GM12801 (cell line): ENCODE data around the gene GGT5.

Experiments used
- TF ChIP-seq, protein P1 (sequence below): IDR thresholded peaks from one replicate; pipeline ENCODE4 v1.5.1; 2011; ENCODE audit warnings: control low read depth; ENCODE audit not compliant: insufficient read length; ENCODE audit errors: extremely low read depth

Gene GGT5

DNA sequence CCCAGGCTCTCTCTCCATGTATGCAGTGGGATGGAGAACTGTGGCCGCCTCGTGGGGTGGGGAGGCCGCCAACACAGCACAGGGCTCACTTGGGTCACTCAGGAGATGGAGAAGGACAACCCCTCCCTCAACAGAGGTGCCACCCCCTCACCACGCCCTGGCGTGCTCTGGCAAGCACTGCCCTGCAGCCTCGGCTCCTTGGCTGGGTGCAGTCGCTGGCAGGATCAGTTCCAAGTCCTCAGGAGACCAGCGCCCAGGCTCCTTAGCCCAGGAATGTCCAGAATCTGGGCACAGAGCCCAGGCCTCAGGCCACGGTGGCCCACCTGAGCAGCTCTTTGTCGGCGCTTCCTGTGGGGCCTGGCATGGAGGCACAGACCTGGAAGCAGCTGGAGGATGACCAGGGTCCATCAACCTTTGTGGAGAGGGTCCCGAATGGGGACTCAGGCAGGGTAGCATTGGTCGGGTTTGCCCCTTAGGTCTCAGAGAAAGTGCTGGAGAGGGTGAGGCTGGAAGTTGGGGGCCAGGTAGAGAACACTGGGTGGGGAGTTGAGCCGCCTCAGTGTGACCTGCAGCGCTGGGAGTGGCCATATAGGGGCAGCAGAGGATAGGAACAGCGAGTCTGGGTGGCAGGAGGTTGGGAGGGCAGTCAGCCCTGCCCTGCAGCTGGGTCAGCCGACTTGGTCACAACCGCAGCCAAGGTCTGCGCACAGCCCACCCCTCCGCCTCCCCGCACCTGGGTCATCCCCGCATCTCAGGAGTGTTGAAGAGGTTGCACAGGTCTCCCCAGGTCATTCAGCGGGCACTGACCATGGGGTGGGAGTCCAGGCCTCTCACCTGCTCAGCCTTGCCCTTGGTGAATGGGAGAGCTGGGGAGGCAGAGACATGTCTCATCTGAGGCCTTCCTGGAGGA is 55.4 kb downstream of the GGT5 start:
- TF ChIP-seq, protein P1, sequence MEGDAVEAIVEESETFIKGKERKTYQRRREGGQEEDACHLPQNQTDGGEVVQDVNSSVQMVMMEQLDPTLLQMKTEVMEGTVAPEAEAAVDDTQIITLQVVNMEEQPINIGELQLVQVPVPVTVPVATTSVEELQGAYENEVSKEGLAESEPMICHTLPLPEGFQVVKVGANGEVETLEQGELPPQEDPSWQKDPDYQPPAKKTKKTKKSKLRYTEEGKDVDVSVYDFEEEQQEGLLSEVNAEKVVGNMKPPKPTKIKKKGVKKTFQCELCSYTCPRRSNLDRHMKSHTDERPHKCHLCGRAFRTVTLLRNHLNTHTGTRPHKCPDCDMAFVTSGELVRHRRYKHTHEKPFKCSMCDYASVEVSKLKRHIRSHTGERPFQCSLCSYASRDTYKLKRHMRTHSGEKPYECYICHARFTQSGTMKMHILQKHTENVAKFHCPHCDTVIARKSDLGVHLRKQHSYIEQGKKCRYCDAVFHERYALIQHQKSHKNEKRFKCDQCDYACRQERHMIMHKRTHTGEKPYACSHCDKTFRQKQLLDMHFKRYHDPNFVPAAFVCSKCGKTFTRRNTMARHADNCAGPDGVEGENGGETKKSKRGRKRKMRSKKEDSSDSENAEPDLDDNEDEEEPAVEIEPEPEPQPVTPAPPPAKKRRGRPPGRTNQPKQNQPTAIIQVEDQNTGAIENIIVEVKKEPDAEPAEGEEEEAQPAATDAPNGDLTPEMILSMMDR: no peak

DNA sequence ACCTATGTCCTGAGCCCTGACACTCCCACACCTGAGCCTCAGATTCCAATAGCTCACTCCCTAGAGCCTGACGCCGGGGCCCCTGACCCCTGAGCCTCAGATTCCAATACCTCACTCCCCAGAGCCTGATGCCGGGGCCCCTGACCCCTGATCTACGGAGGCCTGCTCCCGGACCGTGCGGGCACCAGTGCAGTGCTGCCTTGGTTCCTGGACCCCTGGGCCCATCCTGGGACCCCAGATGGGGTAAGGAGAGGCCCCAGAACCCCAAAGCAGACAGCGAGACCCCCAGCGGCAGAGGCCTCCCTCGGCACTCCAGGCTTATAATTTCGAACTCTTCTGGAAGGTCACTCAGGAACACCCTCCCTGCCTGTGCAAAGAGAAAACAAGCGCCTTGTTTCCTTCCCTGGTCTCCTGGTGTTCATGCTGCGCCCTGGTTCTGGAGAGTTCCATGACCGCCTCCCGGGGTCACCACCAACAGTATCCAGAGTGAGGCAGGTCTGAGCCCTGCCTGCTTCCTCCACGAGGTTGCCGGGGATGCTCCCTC is 56.1 kb downstream of the GGT5 start:
- TF ChIP-seq, protein P1: no peak

DNA sequence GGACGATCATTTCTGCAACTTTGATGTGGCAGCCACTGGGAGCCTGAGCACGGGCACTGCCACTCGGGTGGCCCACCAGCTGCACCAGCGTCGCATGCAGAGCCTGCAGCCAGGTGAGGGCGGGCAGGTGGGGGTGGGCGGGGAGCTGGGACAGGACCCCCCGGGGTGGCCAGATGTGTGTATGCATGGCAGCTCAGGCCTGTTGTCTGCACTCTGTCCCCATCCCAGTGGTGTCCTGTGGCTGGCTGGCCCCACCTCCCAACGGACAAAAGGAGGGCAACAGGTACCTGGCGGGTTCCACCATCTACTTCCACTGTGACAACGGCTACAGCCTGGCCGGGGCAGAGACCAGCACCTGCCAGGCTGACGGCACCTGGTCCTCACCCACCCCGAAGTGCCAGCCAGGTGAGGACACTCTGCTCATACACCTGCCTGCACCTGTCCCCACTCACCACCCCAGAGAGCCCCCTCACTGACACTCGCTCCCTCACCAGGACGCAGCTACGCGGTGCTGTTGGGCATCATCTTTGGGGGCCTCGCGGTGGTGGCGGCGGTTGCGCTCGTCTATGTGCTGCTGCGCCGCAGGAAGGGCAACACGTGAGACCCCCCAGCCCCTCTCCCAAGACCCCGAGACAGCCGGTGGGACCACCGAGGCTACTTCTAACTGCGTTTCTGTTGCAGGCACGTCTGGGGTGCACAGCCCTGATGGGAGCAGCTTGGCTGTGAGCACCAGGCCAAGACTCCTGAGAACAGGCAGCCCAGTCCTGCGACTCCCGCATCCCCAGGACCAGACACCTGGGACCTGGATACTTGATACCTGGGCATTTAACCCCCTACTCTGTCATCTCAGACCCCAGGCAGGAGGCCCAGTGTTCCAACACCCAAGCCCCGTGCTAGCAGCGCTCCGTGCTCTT is 56.9 kb downstream of the GGT5 start:
- TF ChIP-seq, protein P1: no peak

DNA sequence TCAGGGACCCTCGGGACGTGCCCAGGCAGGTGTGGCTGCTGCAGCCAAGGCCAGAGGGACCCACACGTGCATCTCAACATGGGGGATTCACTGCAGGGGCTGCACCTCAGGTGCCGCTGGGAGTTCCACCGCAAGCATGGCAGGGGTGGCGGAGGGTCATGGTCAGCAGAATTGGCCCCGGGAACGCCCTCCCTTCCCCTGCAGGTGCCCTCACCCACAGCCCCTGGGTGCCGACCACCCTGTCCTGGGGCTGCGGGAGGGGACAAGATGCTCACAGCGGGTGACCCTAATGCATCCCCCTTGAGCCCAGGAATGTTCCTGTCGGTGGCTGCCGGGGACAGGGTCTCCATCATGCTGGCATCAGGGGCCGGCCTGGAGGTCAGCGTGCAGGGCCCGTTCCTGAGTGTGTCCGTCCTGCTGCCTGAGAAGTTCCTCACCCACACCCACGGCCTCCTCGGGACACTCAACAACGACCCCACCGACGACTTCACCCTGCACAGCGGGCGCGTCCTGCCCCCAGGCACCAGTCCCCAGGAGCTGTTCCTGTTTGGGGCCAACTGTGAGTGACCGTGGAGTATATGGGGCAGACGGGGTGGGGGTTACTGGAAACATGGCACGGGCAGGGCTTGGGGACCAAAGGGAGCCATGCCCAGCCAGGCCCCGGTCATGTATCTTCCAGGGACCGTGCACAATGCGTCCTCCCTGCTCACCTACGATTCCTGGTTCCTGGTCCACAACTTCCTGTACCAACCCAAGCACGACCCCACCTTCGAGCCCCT is 57.8 kb downstream of the GGT5 start:
- TF ChIP-seq, protein P1: no peak

DNA sequence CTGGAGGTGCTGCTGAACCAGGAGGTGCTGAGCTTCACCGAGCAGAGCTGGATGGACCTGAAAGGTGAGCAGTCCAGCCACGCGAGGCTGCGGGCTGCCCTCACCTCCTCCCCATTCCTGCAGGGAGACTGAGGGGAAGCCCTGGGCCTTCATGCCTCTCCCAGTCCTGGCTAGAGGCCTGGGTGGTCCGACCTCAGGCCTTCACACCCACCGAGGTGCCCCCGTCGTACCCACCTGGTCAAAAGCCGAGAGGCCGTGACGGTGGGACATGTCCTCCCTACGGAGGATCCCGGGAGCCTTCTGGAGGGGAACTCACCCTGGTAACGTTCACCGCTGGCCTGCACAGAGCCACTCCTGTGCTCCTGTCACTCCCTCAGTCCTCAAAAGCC is 58.5 kb downstream of the GGT5 start:
- TF ChIP-seq, protein P1: no peak

- TF ChIP-seq, protein P1: no peak
These were observed 59.2 kb downstream of the GGT5 start for GRCh38 chr22:24185501-24186351.
